MCF 10A (cell line): Measurements from ENCODE around the gene CDH6. TPM values are rescaled to one million over a fixed set of nuclear protein-coding genes. Genes with fewer than 3 reads are reported as not detected.

Source experiments
- BruUV-seq: library from RNA; stranded (reverse); fragments of 400-500 nt; replicated peaks from 2 replicates; lab custom pipeline; 2021; lab: Mats Ljungman, UMichigan
- CTCF ChIA-PET: fragments of 300-600 bp; sonication (Branson Sonifier 250); formaldehyde crosslinking; extraction: SDS; loops from one replicate; lab custom pipeline; 2021; ENCODE audit warnings: antibody characterized with exemption, inconsistent platforms; lab: Yijun Ruan, JAX
- POLR2A ChIA-PET: fragments of 300-600, 350-650 bp; sonication (Branson Sonifier 250); formaldehyde crosslinking; extraction: SDS; loops from one replicate; lab custom pipeline; 2020; ENCODE audit warnings: antibody characterized with exemption, inconsistent platforms; lab: Yijun Ruan, JAX
- DNase-seq: peaks from one replicate; pipeline ENCODE4 v3.0.0-alpha.2; 2018; ENCODE audit not compliant: unreplicated experiment
- H3K27ac Mint-ChIP-seq: one replicate; pipeline ENCODE4 v1.8.0; 2022; ENCODE audit warnings: mild to moderate bottlenecking, low read depth, mixed read lengths; ENCODE audit not compliant: unreplicated experiment
- H3K27me3 Mint-ChIP-seq: one replicate; pipeline ENCODE4 v1.8.0; 2022; ENCODE audit warnings: mixed read lengths; ENCODE audit not compliant: insufficient read depth, unreplicated experiment
- H3K36me3 Mint-ChIP-seq: one replicate; pipeline ENCODE4 v1.8.0; 2022; ENCODE audit warnings: mild to moderate bottlenecking, moderate library complexity, mixed read lengths; ENCODE audit not compliant: insufficient read depth, unreplicated experiment
- H3K4me1 Mint-ChIP-seq: one replicate; pipeline ENCODE4 v1.8.0; 2022; ENCODE audit warnings: mixed read lengths; ENCODE audit not compliant: insufficient read depth, unreplicated experiment
- H3K4me3 Mint-ChIP-seq: one replicate; pipeline ENCODE4 v1.8.0; 2022; ENCODE audit warnings: mild to moderate bottlenecking, moderate library complexity, mixed read lengths; ENCODE audit not compliant: unreplicated experiment
- H3K9me3 Mint-ChIP-seq: one replicate; pipeline ENCODE4 v1.8.0; 2022; ENCODE audit warnings: mixed read lengths; ENCODE audit not compliant: unreplicated experiment
- intact Hi-C: fragments of 100-400 bp; cut with micrococcal nuclease; formaldehyde crosslinking; loops from 2 replicates; pipeline ENCODE4 v1.14.1; 2022
- total RNA-seq: library from RNA; stranded (reverse); gene quantifications from 2 replicates; pipeline ENCODE4 v1.2.3, GENCODE V29; 2022
- TF ChIP-seq, protein P1 (sequence below): fragments of 200-600 bp; IDR thresholded peaks from one replicate; pipeline ENCODE4 v1.8.0; 2022; ENCODE audit warnings: antibody characterized with exemption, mild to moderate bottlenecking; ENCODE audit not compliant: unreplicated experiment

The CDH6 gene
- total RNA-seq, 1 experiment from 2014 or later: not detected

GRCh38 chr5:31270396-31270795 lies 76.9 kb downstream of the CDH6 start:
- Mint-ChIP-seq H3K4me1 (peaks cover 6% of the 10 kb centered on the region), H3K4me3 (no peak overlapping the region), H3K27me3 (no peaks in the 10 kb centered on the region), H3K27ac (no peak overlapping the region), H3K9me3 (no peaks in the 10 kb centered on the region), H3K36me3 (no peaks in the 10 kb centered on the region)
- POLR2A ChIA-PET: no interaction called here
- CTCF ChIA-PET: interaction anchor here (0.5 to 1.5 kb wide), 17 partner anchors 9 to 1520 kb away, joined by 3 to 6 read pairs (median 3); no protein-coding TSS in a partner anchor
- no TSS peak for BruUV-seq
- peak; percentile 36 for DNase-seq
- TF ChIP-seq, protein P1, sequence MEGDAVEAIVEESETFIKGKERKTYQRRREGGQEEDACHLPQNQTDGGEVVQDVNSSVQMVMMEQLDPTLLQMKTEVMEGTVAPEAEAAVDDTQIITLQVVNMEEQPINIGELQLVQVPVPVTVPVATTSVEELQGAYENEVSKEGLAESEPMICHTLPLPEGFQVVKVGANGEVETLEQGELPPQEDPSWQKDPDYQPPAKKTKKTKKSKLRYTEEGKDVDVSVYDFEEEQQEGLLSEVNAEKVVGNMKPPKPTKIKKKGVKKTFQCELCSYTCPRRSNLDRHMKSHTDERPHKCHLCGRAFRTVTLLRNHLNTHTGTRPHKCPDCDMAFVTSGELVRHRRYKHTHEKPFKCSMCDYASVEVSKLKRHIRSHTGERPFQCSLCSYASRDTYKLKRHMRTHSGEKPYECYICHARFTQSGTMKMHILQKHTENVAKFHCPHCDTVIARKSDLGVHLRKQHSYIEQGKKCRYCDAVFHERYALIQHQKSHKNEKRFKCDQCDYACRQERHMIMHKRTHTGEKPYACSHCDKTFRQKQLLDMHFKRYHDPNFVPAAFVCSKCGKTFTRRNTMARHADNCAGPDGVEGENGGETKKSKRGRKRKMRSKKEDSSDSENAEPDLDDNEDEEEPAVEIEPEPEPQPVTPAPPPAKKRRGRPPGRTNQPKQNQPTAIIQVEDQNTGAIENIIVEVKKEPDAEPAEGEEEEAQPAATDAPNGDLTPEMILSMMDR: peak; percentile 70
- intact Hi-C loops: loop anchor here (1.0 kb wide), 1 partner anchor 1230 kb away; no protein-coding TSS in a partner anchor

DNA sequence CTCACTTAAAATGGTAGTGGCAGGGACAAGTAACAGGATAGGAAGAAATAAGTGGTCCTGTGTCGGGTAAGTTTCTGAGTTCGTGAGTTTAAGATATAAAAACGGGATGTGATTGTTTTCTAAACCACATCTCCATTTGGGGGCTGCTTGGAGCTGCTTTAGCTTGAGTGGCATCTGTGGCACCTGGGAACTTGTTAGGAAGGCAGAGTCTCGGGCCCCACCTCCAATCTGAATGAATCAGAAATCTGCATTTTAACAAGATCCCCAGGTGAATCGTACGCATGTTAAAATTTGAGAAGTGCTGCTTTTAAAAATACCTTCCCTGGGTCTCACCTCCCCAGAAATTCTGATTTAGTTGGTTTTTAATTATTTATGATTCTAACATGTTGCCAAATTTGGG lies 78.1 kb downstream of the CDH6 start:
- H3K4me1 Mint-ChIP-seq: peaks cover 6% of the 10 kb centered on the region
- POLR2A ChIA-PET: no interaction called here
- intact Hi-C loops: no loop called here
- H3K9me3 Mint-ChIP-seq: no peaks in the 10 kb centered on the region
- H3K27me3 Mint-ChIP-seq: no peaks in the 10 kb centered on the region
- no peaks in the 10 kb centered on the region for H3K36me3 Mint-ChIP-seq
- CTCF ChIA-PET: interaction anchor here (0.6 to 1.1 kb wide), 4 partner anchors 9 to 1566 kb away, joined by 3 read pairs; partner anchors contain the start of gene CDH6
- H3K4me3 Mint-ChIP-seq: no peak overlapping the region
- TF ChIP-seq, protein P1: no peak
- BruUV-seq: no TSS peak
- DNase-seq: no peak
- no peak overlapping the region for H3K27ac Mint-ChIP-seq

- POLR2A ChIA-PET: no interaction called here
- Mint-ChIP-seq H3K4me3 (no peak overlapping the region), H3K27me3 (no peaks in the 10 kb centered on the region), H3K36me3 (no peaks in the 10 kb centered on the region), H3K4me1 (peaks cover 6% of the 10 kb centered on the region), H3K27ac (no peak overlapping the region), H3K9me3 (no peaks in the 10 kb centered on the region)
- TF ChIP-seq, protein P1: no peak
- no peak for DNase-seq
- no TSS peak for BruUV-seq
- CTCF ChIA-PET: interaction anchor here (0.7 to 0.8 kb wide), 2 partner anchors 35 to 88 kb away, joined by 3 read pairs; no protein-coding TSS in a partner anchor
- intact Hi-C loops: no loop called here
Measured at GRCh38 chr5:31273161-31273560, 79.7 kb downstream of the CDH6 start.

DNA sequence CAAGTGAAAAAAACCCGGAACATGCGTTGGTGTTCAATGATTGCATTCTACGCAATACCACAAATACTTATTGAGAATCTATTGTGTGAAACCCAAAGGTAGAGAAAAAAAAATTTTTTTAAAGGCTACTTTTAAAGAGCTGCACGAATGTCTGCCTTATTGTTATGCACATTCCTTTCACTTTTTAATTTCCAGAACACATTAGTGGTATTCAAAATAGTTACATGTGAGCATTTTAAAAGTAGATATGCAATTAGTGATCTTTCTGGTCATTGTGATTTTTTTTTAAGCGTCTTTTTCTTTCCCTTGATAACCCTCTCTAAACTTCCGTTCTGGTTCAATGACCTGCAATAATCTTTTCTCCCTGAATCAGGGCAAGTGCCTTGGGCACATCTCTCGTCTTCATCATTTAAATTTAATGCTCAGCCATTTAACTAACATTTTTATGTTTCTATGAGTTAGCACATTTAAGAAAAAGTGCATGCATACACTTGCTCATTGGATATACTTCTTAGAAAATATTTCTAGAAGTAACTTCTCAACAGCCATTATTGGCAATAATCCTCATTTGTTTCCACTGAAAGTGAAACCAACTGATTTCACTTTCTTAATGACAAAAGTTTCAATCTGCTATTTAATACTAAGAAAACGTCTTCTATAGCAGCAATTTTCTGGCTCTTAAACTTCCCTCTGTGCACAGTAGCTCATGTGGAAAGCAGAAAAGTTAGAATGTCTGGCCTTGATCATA lies 80.3 kb downstream of the CDH6 start:
- Mint-ChIP-seq H3K36me3 (no peaks in the 10 kb centered on the region), H3K4me1 (peaks cover 6% of the 10 kb centered on the region), H3K27me3 (no peaks in the 10 kb centered on the region), H3K4me3 (peak overlapping the region; percentile 8), H3K27ac (peak overlapping the region; percentile 8), H3K9me3 (no peaks in the 10 kb centered on the region)
- CTCF ChIA-PET: interaction anchor here (0.7 to 0.8 kb wide), 2 partner anchors 35 to 88 kb away, joined by 3 read pairs; no protein-coding TSS in a partner anchor
- TF ChIP-seq, protein P1: no peak
- intact Hi-C loops: no loop called here
- POLR2A ChIA-PET: no interaction called here
- no peak for DNase-seq
- no TSS peak for BruUV-seq
